ENCODE measurements around the gene FUOM. TPM values are rescaled to one million over a fixed set of nuclear protein-coding genes. Genes with fewer than 3 reads are reported as not detected.

The FUOM gene
- total RNA-seq, 1 experiment from 2014 or later, result 31.3 TPM

- TF ChIP-seq, protein P1, sequence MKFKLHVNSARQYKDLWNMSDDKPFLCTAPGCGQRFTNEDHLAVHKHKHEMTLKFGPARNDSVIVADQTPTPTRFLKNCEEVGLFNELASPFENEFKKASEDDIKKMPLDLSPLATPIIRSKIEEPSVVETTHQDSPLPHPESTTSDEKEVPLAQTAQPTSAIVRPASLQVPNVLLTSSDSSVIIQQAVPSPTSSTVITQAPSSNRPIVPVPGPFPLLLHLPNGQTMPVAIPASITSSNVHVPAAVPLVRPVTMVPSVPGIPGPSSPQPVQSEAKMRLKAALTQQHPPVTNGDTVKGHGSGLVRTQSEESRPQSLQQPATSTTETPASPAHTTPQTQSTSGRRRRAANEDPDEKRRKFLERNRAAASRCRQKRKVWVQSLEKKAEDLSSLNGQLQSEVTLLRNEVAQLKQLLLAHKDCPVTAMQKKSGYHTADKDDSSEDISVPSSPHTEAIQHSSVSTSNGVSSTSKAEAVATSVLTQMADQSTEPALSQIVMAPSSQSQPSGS (CRISPR knock-in tag; IDR thresholded peaks at IDR 0.05; ENCODE audit: borderline replicate concordance, low read depth), result no peak
- TF ChIP-seq PREB (CRISPR knock-in tag; IDR thresholded peaks at IDR 0.05; ENCODE audit: borderline replicate concordance), result peak; percentile 81; the same call in 1 of the 2 replicates
- TF ChIP-seq MYBL2 (CRISPR knock-in tag; IDR thresholded peaks at IDR 0.05), result peak; percentile 64; the same call in 1 of the 2 replicates
- TF ChIP-seq EMX1 (CRISPR knock-in tag; IDR thresholded peaks at IDR 0.05), result peak; percentile 81; the same call in 1 of the 2 replicates
- TF ChIP-seq TP53 (CRISPR knock-in tag; IDR thresholded peaks at IDR 0.05), result 0 out of 2 replicates have a peak, but pooled peaks have one; percentile 58
- TF ChIP-seq, protein P2, sequence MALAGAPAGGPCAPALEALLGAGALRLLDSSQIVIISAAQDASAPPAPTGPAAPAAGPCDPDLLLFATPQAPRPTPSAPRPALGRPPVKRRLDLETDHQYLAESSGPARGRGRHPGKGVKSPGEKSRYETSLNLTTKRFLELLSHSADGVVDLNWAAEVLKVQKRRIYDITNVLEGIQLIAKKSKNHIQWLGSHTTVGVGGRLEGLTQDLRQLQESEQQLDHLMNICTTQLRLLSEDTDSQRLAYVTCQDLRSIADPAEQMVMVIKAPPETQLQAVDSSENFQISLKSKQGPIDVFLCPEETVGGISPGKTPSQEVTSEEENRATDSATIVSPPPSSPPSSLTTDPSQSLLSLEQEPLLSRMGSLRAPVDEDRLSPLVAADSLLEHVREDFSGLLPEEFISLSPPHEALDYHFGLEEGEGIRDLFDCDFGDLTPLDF (CRISPR knock-in tag; IDR thresholded peaks at IDR 0.05), result 0 out of 2 replicates have a peak, but pooled peaks have one; percentile 71
- TF ChIP-seq, protein P3, sequence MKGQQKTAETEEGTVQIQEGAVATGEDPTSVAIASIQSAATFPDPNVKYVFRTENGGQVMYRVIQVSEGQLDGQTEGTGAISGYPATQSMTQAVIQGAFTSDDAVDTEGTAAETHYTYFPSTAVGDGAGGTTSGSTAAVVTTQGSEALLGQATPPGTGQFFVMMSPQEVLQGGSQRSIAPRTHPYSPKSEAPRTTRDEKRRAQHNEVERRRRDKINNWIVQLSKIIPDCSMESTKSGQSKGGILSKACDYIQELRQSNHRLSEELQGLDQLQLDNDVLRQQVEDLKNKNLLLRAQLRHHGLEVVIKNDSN (CRISPR knock-in tag; IDR thresholded peaks at IDR 0.05), result peak; percentile 71; the same call in 1 of the 2 replicates
- no peak for TF ChIP-seq NFATC4 (CRISPR knock-in tag; IDR thresholded peaks at IDR 0.05)
These were observed 36.3 kb upstream of the FUOM start, which contains the start of gene MTG1 (continued) for GRCh38 chr10:133394064-133394663.

- TF ChIP-seq IRF2 (CRISPR knock-in tag; IDR thresholded peaks at IDR 0.05; ENCODE audit: borderline replicate concordance, low read depth) (no peak), ZNF423 (CRISPR knock-in tag; IDR thresholded peaks at IDR 0.05) (no peak), STAT6 (CRISPR knock-in tag; conservative IDR thresholded peaks at IDR 0.05; ENCODE audit: low read depth) (no peak), FOXK1 (CRISPR knock-in tag; IDR thresholded peaks at IDR 0.05) (no peak), SMAD3 (CRISPR knock-in tag; IDR thresholded peaks at IDR 0.05; ENCODE audit: borderline replicate concordance) (no peak), NFYB (CRISPR knock-in tag; conservative IDR thresholded peaks at IDR 0.05; ENCODE audit: low read depth) (no peak), MLX (CRISPR knock-in tag; IDR thresholded peaks at IDR 0.05) (no peak), GTF2I (CRISPR knock-in tag; conservative IDR thresholded peaks at IDR 0.05) (no peak), ETV6 (CRISPR knock-in tag; IDR thresholded peaks at IDR 0.05) (no peak), ZNF138 (CRISPR knock-in tag; conservative IDR thresholded peaks at IDR 0.05) (no peak), TP53 (CRISPR knock-in tag; IDR thresholded peaks at IDR 0.05) (no peak)
- TF ChIP-seq, protein P4, sequence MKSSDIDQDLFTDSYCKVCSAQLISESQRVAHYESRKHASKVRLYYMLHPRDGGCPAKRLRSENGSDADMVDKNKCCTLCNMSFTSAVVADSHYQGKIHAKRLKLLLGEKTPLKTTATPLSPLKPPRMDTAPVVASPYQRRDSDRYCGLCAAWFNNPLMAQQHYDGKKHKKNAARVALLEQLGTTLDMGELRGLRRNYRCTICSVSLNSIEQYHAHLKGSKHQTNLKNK (CRISPR knock-in tag; IDR thresholded peaks at IDR 0.05), result no peak
- TF ChIP-seq, protein P5, sequence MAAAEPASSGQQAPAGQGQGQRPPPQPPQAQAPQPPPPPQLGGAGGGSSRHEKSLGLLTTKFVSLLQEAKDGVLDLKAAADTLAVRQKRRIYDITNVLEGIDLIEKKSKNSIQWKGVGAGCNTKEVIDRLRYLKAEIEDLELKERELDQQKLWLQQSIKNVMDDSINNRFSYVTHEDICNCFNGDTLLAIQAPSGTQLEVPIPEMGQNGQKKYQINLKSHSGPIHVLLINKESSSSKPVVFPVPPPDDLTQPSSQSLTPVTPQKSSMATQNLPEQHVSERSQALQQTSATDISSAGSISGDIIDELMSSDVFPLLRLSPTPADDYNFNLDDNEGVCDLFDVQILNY (CRISPR knock-in tag; IDR thresholded peaks at IDR 0.05), result no peak
- TF ChIP-seq, protein P6, sequence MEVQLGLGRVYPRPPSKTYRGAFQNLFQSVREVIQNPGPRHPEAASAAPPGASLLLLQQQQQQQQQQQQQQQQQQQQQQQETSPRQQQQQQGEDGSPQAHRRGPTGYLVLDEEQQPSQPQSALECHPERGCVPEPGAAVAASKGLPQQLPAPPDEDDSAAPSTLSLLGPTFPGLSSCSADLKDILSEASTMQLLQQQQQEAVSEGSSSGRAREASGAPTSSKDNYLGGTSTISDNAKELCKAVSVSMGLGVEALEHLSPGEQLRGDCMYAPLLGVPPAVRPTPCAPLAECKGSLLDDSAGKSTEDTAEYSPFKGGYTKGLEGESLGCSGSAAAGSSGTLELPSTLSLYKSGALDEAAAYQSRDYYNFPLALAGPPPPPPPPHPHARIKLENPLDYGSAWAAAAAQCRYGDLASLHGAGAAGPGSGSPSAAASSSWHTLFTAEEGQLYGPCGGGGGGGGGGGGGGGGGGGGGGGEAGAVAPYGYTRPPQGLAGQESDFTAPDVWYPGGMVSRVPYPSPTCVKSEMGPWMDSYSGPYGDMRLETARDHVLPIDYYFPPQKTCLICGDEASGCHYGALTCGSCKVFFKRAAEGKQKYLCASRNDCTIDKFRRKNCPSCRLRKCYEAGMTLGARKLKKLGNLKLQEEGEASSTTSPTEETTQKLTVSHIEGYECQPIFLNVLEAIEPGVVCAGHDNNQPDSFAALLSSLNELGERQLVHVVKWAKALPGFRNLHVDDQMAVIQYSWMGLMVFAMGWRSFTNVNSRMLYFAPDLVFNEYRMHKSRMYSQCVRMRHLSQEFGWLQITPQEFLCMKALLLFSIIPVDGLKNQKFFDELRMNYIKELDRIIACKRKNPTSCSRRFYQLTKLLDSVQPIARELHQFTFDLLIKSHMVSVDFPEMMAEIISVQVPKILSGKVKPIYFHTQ (CRISPR knock-in tag; IDR thresholded peaks at IDR 0.05), result no peak
- ChIA-PET POLR2A (no interaction called here), CTCF (interaction anchor here (1.7 kb wide), 1 partner anchor 65 kb away, joined by 11 read pairs; no protein-coding TSS in a partner anchor)
- Mint-ChIP-seq H3K4me3 (peak overlapping the region; percentile 96), H3K9me3 (no peaks in the 10 kb centered on the region), H3K4me1 (peaks cover 11% of the 10 kb centered on the region), H3K27ac (peak overlapping the region; percentile 95), H3K36me3 (peaks cover 24% of the 10 kb centered on the region), H3K27me3 (ENCODE audit: low read depth) (no peaks in the 10 kb centered on the region; the same call in 1 of the 2 replicates)
- no peak for ATAC-seq
- DNase-seq (ENCODE audit: low spot score), result no peak
These were observed 35.7 kb upstream of the FUOM start for GRCh38 chr10:133393401-133394063.

Measured in WTC11 (cell line).